ENCODE measurements around the gene TRPV5.

TRPV5 gene

GRCh38 chr7:142908290-142908689 lies 25.3 kb downstream of the TRPV5 start:
- no peak for DNase-seq

GRCh38 chr7:142906643-142907042 lies 26.9 kb downstream of the TRPV5 start:
- DNase-seq, result no peak

- DNase-seq, result no peak
These were observed 27.8 kb downstream of the TRPV5 start for GRCh38 chr7:142905759-142906158.

- no peak for DNase-seq
These were observed 29.4 kb downstream of the TRPV5 start for GRCh38 chr7:142904128-142904527.

- DNase-seq, result no peak
These were observed 31.9 kb downstream of the TRPV5 start for GRCh38 chr7:142901426-142902259.

- DNase-seq, result no peak
These were observed 33.9 kb downstream of the TRPV5 start for GRCh38 chr7:142899661-142900060.

GRCh38 chr7:142898377-142899170 lies 35.0 kb downstream of the TRPV5 start:
- no peak for DNase-seq

- DNase-seq, result no peak
These were observed 35.9 kb downstream of the TRPV5 start for GRCh38 chr7:142897691-142898090.

GRCh38 chr7:142896741-142897379 lies 36.7 kb downstream of the TRPV5 start:
- DNase-seq, result no peak

- no peak for DNase-seq
These were observed 37.4 kb downstream of the TRPV5 start for GRCh38 chr7:142896151-142896550.

GRCh38 chr7:142894985-142895593 lies 38.5 kb downstream of the TRPV5 start:
- DNase-seq, result no peak

- DNase-seq, result no peak
These were observed 39.2 kb downstream of the TRPV5 start for GRCh38 chr7:142894112-142894984.

GRCh38 chr7:142892951-142893350 lies 40.6 kb downstream of the TRPV5 start:
- no peak for DNase-seq

- DNase-seq, result no peak
These were observed 42.0 kb downstream of the TRPV5 start for GRCh38 chr7:142891490-142892082.

- DNase-seq, result no peak
These were observed 42.6 kb downstream of the TRPV5 start for GRCh38 chr7:142890874-142891485.

- no peak for DNase-seq
These were observed 43.7 kb downstream of the TRPV5 start for GRCh38 chr7:142889816-142890215.

- no peak for DNase-seq
These were observed 46.1 kb downstream of the TRPV5 start for GRCh38 chr7:142887282-142888015.

GRCh38 chr7:142886866-142887265 lies 46.7 kb downstream of the TRPV5 start:
- no peak for DNase-seq

- no peak for DNase-seq
These were observed 48.0 kb downstream of the TRPV5 start, which contains the start of gene TRPV6 for GRCh38 chr7:142885311-142886230. Gene TRPV6, minus strand, starts transcription at chr7:142885745.
